Measurements from ENCODE around the gene NAPEPLD.
"Not testable (repeated sequence)": the region's sequence is repeated elsewhere in the genome, so short reads cannot be mapped to it uniquely, and the experiment has no call there.

Gene NAPEPLD

GRCh38 chr7:103148994-103149807 lies at the start of gene NAPEPLD:
Gene NAPEPLD (minus strand): TSS chr7:103149099. CDS start chr7:103128776, 20,323 bp downstream.
- no peak for DNase-seq

GRCh38 chr7:103198079-103198478 lies 49.2 kb upstream of the NAPEPLD start:
- not testable (repeated sequence) for DNase-seq

DNA sequence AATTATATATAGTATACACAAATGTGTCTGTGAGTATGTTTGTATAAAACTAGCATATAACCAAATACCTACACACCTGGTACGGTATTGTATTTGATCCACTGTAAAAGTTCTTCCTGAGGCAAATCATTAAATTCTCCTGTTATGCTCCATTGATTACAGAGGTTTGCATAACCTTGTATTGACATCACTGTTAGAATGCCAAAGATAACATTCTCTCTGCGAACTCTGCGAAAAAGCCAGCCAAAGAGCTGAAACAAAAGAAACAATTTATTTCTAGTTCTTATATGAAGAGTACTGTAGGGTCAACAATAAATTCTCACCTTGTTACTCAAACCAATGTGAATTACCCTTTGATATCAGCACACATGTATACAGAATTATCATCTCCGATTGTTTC lies 46.5 kb upstream of the NAPEPLD start:
- not testable (repeated sequence) for DNase-seq

DNA sequence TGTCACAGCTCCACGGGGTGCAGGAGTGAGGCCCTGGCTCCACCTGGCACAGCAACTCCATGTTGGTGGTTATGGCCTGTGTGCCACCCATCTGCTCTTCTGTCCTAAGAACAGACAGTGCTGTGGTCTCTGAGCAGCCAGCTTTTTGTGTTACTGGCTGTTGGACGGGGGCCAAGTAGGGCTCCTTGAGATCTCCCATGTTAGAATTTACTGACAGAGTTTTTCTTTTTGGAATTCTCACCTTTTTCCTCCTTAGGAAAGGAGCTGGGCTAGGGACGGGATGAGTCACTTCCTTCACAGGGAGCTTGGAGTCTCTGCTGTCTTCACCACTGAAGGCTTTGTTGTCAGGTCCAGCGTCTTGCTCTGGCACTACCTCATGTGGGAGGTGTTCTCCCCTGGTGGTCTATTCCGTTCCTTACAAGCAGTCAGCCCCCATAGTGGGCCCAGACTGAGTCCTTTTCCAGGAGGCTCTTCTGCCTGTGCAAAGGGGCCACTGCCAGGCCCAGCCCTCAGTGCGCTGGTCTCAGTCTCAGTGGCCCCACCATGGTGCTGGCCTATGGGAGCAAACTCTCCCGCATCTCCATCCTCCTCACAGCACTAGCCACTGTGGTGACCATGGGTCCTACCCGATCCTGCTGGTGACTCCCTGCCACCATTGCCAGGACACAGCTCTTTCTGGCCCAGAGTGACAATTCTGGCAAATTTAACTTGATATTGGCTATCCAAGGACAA lies 23.7 kb upstream of the NAPEPLD start:
- DNase-seq = not testable (repeated sequence)

GRCh38 chr7:103171695-103172414 lies 23.0 kb upstream of the NAPEPLD start:
- DNase-seq = not testable (repeated sequence)

DNA sequence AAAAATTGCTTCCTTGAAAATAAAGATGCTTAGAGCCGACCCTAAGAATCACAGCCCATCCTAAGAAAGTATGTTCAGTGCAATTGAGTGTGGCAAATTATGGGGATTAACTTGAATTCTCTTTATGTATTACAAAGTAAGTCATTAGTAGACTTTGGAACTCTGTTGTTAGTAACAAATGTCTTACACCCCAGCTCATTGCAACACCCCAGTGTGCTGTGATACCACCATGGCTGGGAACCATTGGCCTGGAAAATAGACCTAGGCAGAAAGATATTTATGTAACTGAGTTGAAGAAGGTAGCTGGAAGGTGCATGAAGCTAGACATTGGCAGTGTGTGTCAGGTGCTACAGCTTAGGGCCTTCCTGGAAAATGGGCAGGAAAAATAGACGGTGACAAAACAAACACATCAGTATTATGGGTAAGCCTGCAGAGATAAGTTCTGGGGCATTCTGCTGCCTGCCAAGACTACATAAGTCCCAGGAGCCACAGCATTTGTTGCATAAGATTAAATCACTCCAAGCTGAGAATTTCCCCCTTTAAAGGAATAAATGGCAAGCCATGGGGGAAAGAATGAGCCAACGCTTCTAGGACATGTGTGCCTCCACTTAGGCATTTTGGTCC lies 18.1 kb upstream of the NAPEPLD start:
- DNase-seq = not testable (repeated sequence)

- not testable (repeated sequence) for DNase-seq
These were observed 14.4 kb upstream of the NAPEPLD start for GRCh38 chr7:103163087-103163825.

DNA sequence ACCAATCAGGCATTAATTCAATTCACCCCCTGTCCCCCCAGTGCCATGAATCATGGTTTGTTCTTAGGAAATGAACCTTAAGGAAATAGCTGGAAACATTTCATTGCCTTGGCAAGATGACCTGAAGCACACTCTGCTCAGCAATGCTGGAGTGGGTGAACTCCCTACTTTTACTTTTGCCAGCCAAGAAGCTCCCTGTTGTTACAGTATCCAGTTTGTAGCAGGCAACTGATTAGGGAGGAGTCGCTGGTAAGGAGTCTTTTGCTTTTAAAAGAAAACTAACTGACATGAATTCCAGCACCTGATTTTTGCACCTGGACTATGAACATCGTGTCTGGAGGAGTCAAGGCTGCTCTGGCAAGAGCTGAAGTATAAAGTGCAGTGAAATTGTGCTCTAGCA lies 13.7 kb upstream of the NAPEPLD start:
- DNase-seq = not testable (repeated sequence)

DNA sequence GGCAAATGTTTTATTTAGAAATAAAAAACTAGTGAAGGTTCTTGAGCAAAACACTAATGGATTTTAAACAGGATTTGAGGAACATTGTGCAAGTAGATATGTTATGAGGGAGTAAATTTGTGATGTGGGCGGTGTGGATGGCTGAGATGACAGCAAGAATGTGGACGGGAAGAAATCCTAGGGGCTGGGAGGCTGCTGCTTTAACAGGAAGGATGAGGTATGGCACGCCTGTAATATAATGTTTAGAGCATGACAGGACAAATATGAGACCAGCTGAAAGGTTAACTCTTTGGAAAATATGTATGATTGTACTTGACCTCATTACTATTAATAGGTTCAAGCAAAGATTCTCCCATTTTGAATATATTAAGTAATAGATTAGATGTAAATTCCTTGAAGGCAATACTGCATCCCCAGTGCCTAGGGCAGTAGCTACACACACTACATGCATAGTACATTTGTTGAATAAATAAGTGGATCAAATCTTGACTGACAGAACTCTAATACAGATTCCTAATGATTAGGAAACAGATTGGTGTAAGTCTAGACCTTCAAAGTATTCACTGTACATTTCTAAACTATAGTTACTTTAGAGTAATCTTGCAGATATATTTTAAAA lies 13.2 kb upstream of the NAPEPLD start:
- not testable (repeated sequence) for DNase-seq

GRCh38 chr7:103159072-103159471 lies 10.2 kb upstream of the NAPEPLD start:
- DNase-seq = not testable (repeated sequence)

GRCh38 chr7:103155331-103156024 lies 6.6 kb upstream of the NAPEPLD start:
- not testable (repeated sequence) for DNase-seq

- no peak for DNase-seq
These were observed 5.1 kb upstream of the NAPEPLD start for GRCh38 chr7:103154042-103154441.

GRCh38 chr7:103152744-103153617 lies 4.1 kb upstream of the NAPEPLD start:
- DNase-seq = not testable (repeated sequence)

- not testable (repeated sequence) for DNase-seq
These were observed 3.2 kb upstream of the NAPEPLD start for GRCh38 chr7:103151993-103152676.

- no peak for DNase-seq
These were observed 1.3 kb upstream of the NAPEPLD start for GRCh38 chr7:103150192-103150591.

- no peak for DNase-seq
These were observed 895 bp upstream of the NAPEPLD start for GRCh38 chr7:103149808-103150180.

DNA sequence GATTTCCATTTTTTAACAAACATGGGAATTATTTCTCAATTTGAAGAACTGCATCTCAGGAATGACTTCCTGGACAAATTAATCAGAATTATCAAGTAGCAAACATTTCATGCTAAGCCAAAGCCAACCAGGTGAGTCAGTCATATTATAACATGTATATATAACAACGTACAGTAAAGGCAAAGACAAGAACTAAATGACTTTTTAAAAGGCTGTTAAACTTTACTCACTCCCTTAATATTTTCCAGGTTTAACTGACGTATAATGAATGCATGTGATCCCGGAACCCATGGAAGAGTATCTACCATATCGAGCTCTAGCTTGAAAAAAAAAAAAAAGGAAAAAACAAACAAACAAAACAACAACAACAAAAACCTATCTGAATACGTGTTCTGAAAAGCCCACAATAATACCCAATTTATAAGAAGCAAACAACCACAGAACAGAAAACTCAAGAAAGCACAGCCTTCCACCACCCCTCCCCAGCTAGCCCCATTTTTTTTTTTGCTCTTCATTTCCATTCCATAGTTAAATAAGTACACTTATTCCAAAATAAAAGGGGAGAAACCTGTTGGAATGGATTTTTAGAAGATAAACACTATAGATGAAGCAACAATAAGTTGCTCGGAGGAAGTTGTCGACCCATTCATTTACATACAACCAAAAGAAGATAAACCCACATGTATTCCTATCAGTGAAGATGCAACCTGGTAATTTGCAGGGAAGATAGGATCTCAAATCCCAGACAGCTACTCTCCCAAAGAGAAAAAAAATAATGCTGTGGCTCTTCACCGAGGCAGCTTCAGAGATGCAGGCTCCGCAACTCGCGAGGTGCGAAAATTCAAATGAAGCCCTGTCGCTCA lies 537 bp downstream of the NAPEPLD start:
- no peak for DNase-seq

- DNase-seq = not testable (repeated sequence)
These were observed 4.1 kb downstream of the NAPEPLD start for GRCh38 chr7:103144754-103145153.
